ENCODE results near the gene BRCC3.

GRCh38 chrX:155028877-155029291 lies 42.4 kb upstream of the BRCC3 start:
- TF ChIP-seq, protein P1, sequence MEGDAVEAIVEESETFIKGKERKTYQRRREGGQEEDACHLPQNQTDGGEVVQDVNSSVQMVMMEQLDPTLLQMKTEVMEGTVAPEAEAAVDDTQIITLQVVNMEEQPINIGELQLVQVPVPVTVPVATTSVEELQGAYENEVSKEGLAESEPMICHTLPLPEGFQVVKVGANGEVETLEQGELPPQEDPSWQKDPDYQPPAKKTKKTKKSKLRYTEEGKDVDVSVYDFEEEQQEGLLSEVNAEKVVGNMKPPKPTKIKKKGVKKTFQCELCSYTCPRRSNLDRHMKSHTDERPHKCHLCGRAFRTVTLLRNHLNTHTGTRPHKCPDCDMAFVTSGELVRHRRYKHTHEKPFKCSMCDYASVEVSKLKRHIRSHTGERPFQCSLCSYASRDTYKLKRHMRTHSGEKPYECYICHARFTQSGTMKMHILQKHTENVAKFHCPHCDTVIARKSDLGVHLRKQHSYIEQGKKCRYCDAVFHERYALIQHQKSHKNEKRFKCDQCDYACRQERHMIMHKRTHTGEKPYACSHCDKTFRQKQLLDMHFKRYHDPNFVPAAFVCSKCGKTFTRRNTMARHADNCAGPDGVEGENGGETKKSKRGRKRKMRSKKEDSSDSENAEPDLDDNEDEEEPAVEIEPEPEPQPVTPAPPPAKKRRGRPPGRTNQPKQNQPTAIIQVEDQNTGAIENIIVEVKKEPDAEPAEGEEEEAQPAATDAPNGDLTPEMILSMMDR (IDR thresholded peaks at IDR 0.05) = no peak
- no peak for TF ChIP-seq POLR2A (IDR thresholded peaks at IDR 0.05)

Data from heart left ventricle (tissue), 13 donors.